Stimulated activated CD4-positive, alpha-beta T cell treated with anti-CD3 and anti-CD28 coated beads, Interleukin-12 subunit alpha, Interleukin-12 subunit beta, amount 100 ng/mL, for 4 hours (primary cell): Measurements from ENCODE around the gene UBE3B.
"Not testable (repeated sequence)": the region's sequence is repeated elsewhere in the genome, so short reads cannot be mapped to it uniquely, and the experiment has no call there.

ENCODE experiments used
- DNase-seq: peaks from one replicate; pipeline ENCODE4 v3.0.0-alpha.2; 2020

The UBE3B gene

GRCh38 chr12:109449845-109450532 is 27.4 kb upstream of the UBE3B start:
- DNase-seq = no peak

GRCh38 chr12:109450980-109451379 is 26.5 kb upstream of the UBE3B start:
- DNase-seq = no peak

GRCh38 chr12:109451400-109451799 is 26.0 kb upstream of the UBE3B start:
- no peak for DNase-seq

GRCh38 chr12:109452489-109452888 is 24.9 kb upstream of the UBE3B start:
- DNase-seq = no peak

GRCh38 chr12:109455706-109456105 is 21.7 kb upstream of the UBE3B start:
- no peak for DNase-seq

GRCh38 chr12:109458086-109458485 is 19.3 kb upstream of the UBE3B start:
- DNase-seq = no peak

- no peak for DNase-seq
These were observed 18.6 kb upstream of the UBE3B start for GRCh38 chr12:109458771-109459208.

GRCh38 chr12:109459247-109459646 is 18.2 kb upstream of the UBE3B start:
- no peak for DNase-seq

- no peak for DNase-seq
These were observed 16.9 kb upstream of the UBE3B start for GRCh38 chr12:109460538-109460937.

- no peak for DNase-seq
These were observed 16.2 kb upstream of the UBE3B start for GRCh38 chr12:109461049-109461845.

GRCh38 chr12:109461846-109462756 is 15.3 kb upstream of the UBE3B start:
- no peak for DNase-seq

- no peak for DNase-seq
These were observed 14.4 kb upstream of the UBE3B start for GRCh38 chr12:109462868-109463692.

- no peak for DNase-seq
These were observed 13.7 kb upstream of the UBE3B start for GRCh38 chr12:109463756-109464155.

GRCh38 chr12:109464642-109465351 is 12.6 kb upstream of the UBE3B start:
- no peak for DNase-seq

GRCh38 chr12:109466305-109466704 is 11.1 kb upstream of the UBE3B start:
- no peak for DNase-seq

GRCh38 chr12:109466821-109467220 is 10.6 kb upstream of the UBE3B start:
- DNase-seq = no peak

GRCh38 chr12:109467978-109468676 is 9.3 kb upstream of the UBE3B start:
- DNase-seq = no peak

GRCh38 chr12:109469517-109469916 is 7.9 kb upstream of the UBE3B start:
- DNase-seq = no peak

GRCh38 chr12:109473006-109473405 is 4.4 kb upstream of the UBE3B start:
- no peak for DNase-seq

- not testable (repeated sequence) for DNase-seq
These were observed 3.7 kb upstream of the UBE3B start for GRCh38 chr12:109473526-109474270.
